ENCODE measurements around the gene CPHXL. TPM values are rescaled to one million over a fixed set of nuclear protein-coding genes. Genes with fewer than 3 reads are reported as not detected.

Gene CPHXL
- polyA plus RNA-seq, 3 donors, result not detected

DNA sequence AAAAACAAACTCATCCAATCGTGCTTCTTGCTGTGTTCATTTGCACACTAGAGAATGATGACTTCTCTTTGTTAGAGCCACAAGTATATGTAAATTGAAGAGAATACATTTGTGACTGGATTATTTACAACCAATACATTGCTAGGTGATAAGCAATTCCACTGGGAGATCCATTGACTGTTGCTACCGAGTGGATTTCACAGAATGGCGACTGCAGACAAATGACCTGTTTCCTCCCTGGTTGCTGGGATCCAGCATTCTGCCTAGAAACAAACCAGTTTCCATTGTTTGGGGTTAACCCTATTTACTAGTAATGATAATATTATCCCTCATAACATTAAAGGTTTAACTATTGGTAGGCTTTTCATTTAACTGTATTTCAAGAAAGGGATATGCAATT, 36.9 kb upstream of the CPHXL start:
- Mint-ChIP-seq H3K36me3 (no peaks in the 10 kb centered on the region), H3K27me3 (ENCODE audit: low read depth in 3 of 3) (peaks cover 0 to 7% (median 0%) of the 10 kb centered on the region in 3 donors), H3K9me3 (no peaks in the 10 kb centered on the region), H3K27ac (no peak overlapping the region), H3K4me1 (peaks cover 1% of the 10 kb centered on the region), H3K4me3 (no peak overlapping the region)
- peaks cover 0 to 2% of the 10 kb centered on the region in 2 donors for H3K27me3 ChIP-seq (ENCODE audit: control insufficient read depth in 2 of 2, insufficient read depth in 2 of 2, low read length in 2 of 2)
- intact Hi-C loops (cut with micrococcal nuclease), result loop anchor here (5.0 to 10.0 kb wide), 3 partner anchors 528 to 568 kb away; no protein-coding TSS in a partner anchor
- no peaks in the 10 kb centered on the region for H3K9me3 ChIP-seq (replicated peaks in 1 of 2; ENCODE audit: control insufficient read depth in 1 of 2, insufficient read depth in 1 of 2, low read length in 2 of 2)
- no peaks in the 10 kb centered on the region for H3K79me2 ChIP-seq (ENCODE audit: insufficient read depth, low read length)
- no peak overlapping the region for H3K4me3 ChIP-seq (replicated peaks in 1 of 3; ENCODE audit: low read depth in 2 of 3, low read length in 3 of 3)
- no peak for DNase-seq
- no peak overlapping the region for H2AFZ ChIP-seq (ENCODE audit: insufficient read depth, low read depth, low read length, poor library complexity, severe bottlenecking)
- H3K4me2 ChIP-seq (replicated peaks; ENCODE audit: extremely low read depth, low read length, poor library complexity, severe bottlenecking), result no peak overlapping the region
- no peak overlapping the region for H3K27ac ChIP-seq (ENCODE audit: low read depth in 1 of 2, low read length in 2 of 2)
- TF ChIP-seq, protein P1, sequence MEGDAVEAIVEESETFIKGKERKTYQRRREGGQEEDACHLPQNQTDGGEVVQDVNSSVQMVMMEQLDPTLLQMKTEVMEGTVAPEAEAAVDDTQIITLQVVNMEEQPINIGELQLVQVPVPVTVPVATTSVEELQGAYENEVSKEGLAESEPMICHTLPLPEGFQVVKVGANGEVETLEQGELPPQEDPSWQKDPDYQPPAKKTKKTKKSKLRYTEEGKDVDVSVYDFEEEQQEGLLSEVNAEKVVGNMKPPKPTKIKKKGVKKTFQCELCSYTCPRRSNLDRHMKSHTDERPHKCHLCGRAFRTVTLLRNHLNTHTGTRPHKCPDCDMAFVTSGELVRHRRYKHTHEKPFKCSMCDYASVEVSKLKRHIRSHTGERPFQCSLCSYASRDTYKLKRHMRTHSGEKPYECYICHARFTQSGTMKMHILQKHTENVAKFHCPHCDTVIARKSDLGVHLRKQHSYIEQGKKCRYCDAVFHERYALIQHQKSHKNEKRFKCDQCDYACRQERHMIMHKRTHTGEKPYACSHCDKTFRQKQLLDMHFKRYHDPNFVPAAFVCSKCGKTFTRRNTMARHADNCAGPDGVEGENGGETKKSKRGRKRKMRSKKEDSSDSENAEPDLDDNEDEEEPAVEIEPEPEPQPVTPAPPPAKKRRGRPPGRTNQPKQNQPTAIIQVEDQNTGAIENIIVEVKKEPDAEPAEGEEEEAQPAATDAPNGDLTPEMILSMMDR (IDR thresholded peaks at IDR 0.05), result no peak
- H3K4me1 ChIP-seq (ENCODE audit: control insufficient read depth in 1 of 2, insufficient read depth in 2 of 2, low read length in 2 of 2), result no peaks in the 10 kb centered on the region
- H4K20me1 ChIP-seq (ENCODE audit: insufficient read depth, low read length), result no peaks in the 10 kb centered on the region
- H3K9ac ChIP-seq (ENCODE audit: insufficient read depth, low read length, poor library complexity, severe bottlenecking), result no peak overlapping the region
- no CpG with 5 or more reads among the region's 3 CpGs for WGBS (ENCODE audit: insufficient coverage)
- H3K36me3 ChIP-seq (replicated peaks in 1 of 2; ENCODE audit: control insufficient read depth in 1 of 2, insufficient read depth in 2 of 2, low read length in 2 of 2), result no peaks in the 10 kb centered on the region

DNA sequence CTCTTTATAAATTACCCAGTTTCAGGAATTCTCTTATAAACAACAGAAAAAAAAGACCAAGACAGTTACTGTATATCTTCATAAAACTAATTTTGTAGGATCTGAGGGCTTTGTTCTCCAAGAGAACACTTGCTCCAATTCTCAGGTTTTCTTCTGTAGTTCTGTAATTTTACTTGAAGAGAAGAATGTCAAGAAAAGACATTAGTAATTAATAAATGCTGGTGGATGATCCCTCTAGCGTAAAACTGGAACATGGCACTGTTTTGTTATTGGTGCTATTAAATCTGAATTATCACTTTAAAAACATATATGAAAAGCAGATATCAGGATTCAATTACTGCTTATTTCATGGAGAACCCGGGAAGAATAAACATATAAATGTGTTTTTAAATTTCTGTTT, 36.5 kb upstream of the CPHXL start:
- Histone ChIP-seq H3K27ac (ENCODE audit: low read depth in 1 of 2, low read length in 2 of 2) (no peak overlapping the region), H3K9ac (ENCODE audit: insufficient read depth, low read length, poor library complexity, severe bottlenecking) (no peak overlapping the region), H2AFZ (ENCODE audit: insufficient read depth, low read depth, low read length, poor library complexity, severe bottlenecking) (no peak overlapping the region), H3K27me3 (ENCODE audit: control insufficient read depth in 2 of 2, insufficient read depth in 2 of 2, low read length in 2 of 2) (peaks cover 0 to 2% of the 10 kb centered on the region in 2 donors), H3K4me2 (replicated peaks; ENCODE audit: extremely low read depth, low read length, poor library complexity, severe bottlenecking) (no peak overlapping the region), H3K79me2 (ENCODE audit: insufficient read depth, low read length) (no peaks in the 10 kb centered on the region), H3K4me3 (replicated peaks in 1 of 3; ENCODE audit: low read depth in 2 of 3, low read length in 3 of 3) (no peak overlapping the region), H4K20me1 (ENCODE audit: insufficient read depth, low read length) (no peaks in the 10 kb centered on the region), H3K36me3 (replicated peaks in 1 of 2; ENCODE audit: control insufficient read depth in 1 of 2, insufficient read depth in 2 of 2, low read length in 2 of 2) (no peaks in the 10 kb centered on the region), H3K4me1 (ENCODE audit: control insufficient read depth in 1 of 2, insufficient read depth in 2 of 2, low read length in 2 of 2) (no peaks in the 10 kb centered on the region), H3K9me3 (replicated peaks in 1 of 2; ENCODE audit: control insufficient read depth in 1 of 2, insufficient read depth in 1 of 2, low read length in 2 of 2) (no peaks in the 10 kb centered on the region)
- Mint-ChIP-seq H3K4me3 (no peak overlapping the region), H3K9me3 (no peaks in the 10 kb centered on the region), H3K36me3 (no peaks in the 10 kb centered on the region), H3K4me1 (peaks cover 1% of the 10 kb centered on the region), H3K27me3 (ENCODE audit: low read depth in 3 of 3) (peaks cover 0 to 5% (median 0%) of the 10 kb centered on the region in 3 donors), H3K27ac (no peak overlapping the region)
- no peak for DNase-seq
- TF ChIP-seq, protein P1 (IDR thresholded peaks at IDR 0.05), result no peak
- intact Hi-C loops (cut with micrococcal nuclease), result loop anchor here (5.0 to 10.0 kb wide), 3 partner anchors 528 to 568 kb away; no protein-coding TSS in a partner anchor
- no CpG with 5 or more reads among the region's 2 CpGs for WGBS (ENCODE audit: insufficient coverage)
